HG03558 (cell line): ENCODE measurements around the gene C16orf54.
"Not testable (repeated sequence)": the region's sequence is repeated elsewhere in the genome, so short reads cannot be mapped to it uniquely, and the experiment has no call there.

Experiments used
- ATAC-seq: cut with Tn5 transposase; IDR thresholded peaks from one replicate; pipeline ENCODE4 v1.9.1; 2021; ENCODE audit warnings: moderate number of reproducible peaks; ENCODE audit not compliant: unreplicated experiment; ENCODE audit errors: extremely low read depth

Gene C16orf54

DNA sequence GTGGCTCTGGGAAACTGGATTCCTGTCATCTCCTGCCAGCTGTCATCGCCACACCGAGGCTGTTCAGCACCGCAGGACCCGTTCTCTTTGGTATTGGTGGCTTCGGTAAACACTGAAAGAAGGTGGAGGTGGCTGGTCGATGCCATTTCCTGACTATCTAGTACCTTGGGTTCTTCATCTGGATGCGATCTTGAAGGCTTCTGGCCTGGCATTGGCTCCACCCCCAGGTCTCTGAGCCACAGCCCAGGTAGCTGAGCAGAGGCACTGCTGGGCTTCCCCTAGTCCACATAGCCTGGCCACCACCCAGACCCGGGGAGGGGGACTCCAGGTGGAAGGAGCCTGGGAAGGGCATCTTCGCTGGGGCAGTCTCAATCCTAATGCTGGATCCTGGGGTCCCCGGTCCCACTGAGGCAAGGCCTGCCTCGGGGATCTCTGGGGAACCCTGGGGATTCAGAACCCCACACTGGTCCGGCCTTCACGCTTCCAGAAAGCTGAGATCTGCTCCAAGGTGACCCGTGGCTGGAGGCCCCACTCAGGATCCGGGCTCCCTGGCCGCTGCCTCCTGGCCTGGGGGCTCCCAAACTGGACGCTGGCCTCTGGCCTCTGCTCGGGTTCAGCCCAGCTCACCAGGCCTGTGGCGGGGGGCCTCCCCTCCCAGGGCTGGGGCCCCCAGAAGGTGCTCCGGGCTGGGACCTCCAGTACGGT, 1.8 kb downstream of the C16orf54 start:
- no peak for ATAC-seq

DNA sequence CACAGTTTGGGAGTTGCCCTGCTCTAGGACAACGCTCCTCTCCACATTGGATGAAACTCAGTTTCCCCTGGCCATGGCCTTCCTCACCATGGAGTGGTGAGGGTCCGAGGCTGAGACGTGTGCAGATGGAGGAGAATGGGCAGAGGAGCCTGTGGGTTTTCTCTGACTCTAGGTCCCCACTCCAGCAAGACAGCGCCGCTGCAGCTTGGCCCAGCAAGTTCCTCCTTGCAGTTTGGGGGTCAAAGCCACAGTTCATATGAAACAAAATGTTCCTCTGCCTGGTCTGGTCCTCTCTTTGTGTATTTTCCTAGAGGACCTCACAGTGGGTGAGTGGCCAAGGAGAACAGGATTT, 2.3 kb downstream of the C16orf54 start:
- no peak for ATAC-seq

DNA sequence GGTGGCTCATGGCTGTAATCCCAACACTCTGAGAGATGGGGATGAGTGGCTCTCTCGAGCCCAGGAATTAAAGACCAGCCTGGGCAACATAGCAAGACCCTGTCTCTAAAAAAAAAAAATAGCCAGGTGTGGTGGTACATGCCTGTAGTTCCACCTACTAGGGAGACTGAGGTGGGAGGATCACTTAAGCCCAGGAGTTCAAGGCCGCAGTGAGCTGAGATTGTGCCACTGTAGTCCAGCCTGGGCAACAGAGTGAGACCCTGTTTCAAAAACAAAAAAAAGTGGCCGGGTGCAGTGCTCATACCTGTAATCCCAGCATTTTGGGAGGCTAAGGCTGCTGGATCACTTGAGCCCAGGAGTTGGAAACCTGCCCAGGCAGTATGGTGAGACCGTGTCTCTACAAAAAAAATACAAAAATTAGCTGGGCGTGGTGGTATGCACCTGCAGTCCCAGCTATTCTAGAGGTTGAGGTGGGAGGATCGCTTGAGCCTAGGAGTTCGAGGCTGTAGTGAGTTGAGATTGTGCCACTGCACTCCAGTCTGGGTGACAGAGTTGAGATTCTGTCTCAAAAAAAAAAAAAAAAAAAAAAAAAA, 3.0 kb downstream of the C16orf54 start:
- no peak for ATAC-seq

DNA sequence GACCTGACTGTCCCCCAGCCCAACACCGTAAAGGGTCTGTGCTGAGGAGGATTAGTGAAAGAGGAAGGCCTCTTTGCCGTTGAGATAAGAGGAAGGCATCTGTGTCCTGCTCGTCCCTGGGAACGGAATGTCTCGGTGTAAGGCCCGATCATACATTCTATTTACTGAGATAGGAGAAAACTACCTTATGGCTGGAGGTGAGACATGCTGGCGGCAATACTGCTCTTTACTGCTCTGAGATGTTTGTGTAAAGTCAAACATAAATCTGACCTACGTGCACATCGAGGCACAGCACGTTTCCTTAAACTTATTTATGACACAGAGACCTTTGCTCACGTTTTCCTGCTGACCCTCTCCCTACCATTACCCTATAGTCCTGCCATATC, 5.2 kb downstream of the C16orf54 start:
- ATAC-seq, result not testable (repeated sequence)

DNA sequence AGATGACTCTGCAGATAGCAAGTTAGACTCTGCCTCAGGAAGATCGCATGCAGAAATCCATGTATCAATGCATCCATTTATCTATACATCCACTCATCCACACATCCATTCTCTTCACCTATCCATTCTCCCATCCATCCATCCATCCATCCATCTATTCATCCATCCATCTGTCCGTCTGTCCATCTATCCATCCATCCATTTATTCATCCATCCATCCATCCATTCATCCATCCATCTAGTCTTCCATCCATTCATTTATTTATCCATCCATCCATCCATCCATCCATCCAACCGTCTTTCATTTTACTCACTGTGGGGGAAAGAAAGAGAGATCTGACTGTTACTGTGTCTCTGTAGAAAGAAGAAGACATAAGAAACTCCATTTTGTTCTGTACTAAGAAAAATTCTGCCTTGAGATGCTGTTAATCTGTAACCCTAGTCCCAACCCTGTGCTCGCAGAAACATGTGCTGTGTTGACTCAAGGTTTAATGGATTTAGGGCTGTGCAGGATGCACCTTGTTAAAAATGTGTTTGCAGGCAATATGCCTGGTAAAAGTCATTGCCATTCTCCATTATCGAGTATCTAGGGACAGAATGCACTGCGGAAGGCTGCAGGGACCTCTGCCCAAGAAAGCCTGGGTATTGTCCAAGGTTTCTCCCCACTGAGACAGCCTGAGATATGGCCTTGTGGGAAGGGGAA, 5.7 kb downstream of the C16orf54 start:
- ATAC-seq, result not testable (repeated sequence)

DNA sequence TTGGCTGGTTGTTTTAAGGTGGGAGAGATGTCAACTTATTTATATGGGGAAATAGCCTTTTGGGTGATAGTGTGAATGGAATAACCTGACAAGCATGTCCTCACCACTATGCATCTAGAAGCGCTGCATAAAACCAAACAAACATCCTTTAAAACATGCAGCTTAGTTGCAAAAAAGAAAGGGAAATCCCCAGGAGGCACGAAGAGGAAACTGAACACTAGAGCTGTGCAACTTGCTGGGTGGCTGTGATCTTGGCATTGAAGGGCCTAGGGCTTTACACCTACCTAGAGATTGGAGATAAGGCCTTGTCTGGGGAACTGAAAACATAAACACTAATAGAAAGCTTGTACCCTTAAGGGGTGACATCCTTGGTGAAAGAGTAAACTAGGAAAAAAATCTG, 7.3 kb downstream of the C16orf54 start:
- no peak for ATAC-seq

DNA sequence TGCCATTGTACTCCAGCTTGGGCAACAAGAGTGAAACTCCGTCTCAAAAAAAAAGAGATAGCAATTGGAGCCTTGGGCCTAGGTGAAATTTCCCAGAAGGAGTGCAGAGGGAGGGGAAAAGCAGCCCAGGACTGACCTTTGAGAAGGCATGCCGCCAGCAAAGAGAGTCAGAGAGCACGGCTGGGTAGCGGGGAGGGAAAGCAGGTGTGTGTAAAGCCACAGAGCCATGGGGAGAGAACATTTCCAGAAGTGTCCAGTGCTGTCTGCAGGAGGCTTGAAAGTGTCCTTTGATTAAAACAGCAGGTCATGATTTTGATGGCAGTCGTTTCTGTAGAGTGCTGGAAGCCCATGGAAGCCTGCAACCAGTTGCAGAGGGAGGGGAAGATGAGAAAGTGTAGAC, 8.1 kb downstream of the C16orf54 start:
- no peak for ATAC-seq

DNA sequence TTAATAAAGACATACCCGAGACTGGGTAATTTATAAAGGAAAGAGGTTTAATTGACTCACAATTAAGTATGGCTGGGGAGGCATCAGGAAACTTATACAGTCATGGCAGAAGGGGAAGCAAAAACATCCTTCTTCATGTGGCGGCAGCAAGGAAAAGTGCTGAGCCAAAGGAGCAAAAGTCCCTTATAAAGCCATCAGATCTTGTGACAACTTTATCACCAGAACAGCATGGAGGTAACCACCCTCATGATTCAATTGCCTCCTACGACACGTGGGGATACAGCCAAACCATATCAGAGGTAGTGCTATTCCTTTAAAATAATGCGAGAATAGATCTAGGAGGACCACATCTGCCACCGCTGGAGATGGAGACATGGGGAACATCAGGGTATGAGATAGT, 9.0 kb downstream of the C16orf54 start:
- no peak for ATAC-seq

DNA sequence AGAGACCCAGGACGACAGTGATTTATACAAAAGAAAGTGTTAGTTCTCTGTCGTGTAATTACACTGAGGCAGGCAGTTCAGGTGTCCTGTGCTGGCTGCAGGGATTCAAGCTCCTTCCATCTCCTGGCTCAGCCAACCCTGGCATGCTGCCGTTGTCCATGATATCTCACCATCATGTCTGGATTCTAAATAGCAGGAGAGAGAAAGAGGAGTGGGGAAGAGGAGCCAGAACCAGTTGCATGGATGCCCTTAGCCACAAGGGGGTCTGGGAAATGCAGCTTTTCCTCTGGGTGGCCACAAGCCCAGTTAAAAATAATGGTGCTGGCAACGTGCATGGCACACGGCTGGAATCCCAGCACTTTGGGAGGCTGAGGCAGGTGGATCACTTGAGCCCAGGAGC, 9.7 kb downstream of the C16orf54 start:
- ATAC-seq, result no peak

DNA sequence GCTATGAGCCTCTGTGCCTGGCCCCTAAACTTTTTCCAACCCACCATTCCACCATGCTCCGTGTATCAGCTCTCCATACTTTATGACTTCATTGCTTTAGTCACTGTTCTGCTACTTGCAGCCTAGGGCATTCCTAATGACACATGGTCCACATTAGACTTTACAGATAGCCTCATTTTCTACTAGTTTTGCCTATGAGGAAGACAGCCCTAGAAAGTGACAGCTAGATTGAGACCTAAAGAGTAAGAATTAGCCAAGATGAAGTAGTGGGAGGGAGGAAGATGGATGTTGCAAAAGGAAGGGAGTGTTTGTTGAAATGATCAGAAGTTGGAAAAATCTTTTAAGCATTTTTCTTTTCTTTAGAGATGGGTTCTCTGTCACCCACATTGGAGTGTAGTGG, 11.0 kb downstream of the C16orf54 start:
- ATAC-seq, result no peak

DNA sequence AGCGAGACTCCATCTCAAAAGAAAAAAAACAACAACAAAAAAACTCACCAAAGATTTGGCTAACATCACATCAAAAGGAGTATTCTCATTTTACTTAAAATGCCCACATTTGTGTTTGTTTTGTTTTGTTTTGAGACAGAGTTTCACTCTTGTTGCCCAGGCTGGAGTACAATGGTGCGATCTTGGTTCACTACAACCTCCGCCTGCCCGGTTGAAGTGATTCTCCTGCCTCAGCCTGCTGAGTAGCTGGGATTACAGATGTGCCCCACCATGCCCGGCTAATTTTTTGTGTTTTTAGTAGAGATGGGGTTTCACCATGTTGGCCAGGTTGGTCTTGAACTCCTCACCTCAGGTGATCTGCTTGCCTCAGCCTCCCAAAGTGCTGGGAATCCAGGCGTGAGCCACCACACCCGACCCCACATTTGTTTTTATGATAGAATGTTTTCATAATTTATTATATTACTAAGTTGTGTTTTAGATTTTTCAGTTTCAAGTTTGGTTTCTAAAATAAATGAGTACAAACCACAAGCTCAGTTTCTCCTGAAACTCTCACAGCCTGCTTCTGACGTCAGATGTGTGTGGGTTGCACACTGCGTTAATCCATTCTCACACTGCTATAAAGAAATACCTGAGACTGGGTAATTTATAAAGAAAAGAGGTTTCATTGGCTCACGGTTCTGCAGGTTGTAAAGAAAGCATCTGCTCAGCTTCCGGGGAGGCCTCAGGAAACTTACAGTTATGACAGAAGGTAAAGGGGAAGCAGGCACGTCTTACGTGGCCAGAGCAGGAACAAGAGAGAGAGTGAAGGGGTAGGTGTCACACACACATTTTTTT, 13.8 kb downstream of the C16orf54 start:
- not testable (repeated sequence) for ATAC-seq

DNA sequence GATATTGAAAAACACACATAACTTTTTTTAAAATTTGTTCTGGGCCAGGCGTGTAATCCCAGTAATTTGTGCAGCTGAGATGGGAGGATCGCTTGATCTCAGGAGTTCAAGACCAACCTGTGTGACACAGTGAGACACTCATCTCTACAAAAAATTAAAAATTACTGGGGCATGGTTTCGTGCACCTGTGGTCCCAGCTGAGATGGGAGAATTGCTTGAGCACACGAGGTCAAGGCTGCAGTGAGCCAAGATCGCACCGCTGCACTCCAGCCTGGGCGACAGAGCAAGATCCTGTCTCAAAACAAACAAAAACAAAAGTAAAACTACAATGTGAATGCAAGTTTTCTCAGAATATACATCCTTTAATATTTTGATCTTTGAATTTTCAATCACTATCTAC, 15.1 kb downstream of the C16orf54 start:
- ATAC-seq, result no peak

DNA sequence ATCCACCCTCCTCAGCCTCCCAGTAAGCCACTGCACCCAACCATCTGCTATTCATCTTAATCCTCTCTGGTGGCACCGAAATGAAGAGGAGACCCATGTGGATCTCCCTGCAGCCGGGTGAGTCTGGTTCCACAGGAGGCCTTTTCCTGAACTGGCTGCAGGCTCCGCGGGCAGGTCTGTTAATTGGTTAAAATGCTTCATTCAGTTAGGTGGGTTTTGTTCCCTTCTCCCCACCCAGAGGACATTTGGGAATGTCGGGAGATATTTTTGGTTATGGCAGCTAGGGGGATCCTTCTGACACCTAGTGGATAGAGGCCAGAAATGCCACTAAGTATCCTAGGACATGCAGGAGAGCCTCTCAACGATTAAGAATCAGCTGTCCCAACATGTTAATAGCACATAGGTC, 16.7 kb downstream of the C16orf54 start:
- ATAC-seq, result no peak

DNA sequence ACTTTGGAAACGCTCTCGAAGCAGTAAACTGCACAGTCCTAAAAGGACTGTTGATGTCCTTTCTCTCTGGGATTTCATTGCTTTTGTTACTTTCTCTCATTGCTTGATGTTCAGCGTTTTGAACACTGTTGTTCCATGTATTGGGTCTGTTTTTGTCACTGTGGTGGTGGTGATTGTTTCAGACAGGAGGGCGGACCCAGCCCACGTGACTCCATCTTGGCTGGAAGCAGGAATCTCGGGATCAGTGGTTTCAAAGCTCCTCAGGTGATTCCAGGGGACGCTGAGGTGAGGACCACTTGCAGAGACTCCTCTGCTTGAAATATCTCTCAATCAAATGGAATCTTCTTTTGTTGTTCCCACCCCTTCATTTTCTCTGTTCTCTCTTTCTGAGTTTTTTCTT, 18.3 kb downstream of the C16orf54 start:
- no peak for ATAC-seq

DNA sequence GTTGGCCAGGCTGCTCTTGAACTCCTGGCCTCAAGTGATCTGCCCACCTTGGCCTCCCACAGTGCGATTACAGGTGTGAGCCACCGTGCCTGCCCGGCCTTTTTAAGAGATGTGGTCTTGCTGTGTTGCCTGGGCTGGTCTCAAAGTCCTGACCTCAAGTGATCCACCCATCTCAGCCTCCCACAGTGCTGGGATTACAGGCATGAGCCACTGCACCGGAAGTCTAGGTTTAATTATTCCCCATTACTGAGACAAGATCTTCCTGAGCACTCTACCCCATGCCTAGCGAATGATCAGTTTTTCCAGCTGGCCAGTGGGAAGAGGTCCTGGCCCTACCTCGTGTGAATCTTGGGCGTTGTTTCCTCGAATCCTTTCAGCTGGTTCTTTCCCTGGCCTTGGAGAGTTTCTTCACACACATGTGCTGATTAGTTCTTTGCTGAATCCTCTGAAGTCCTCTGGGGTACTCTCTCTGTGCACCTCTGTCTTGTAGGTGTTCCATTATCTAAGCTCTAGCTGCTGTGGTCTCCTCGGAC, 18.9 kb downstream of the C16orf54 start:
- no peak for ATAC-seq

DNA sequence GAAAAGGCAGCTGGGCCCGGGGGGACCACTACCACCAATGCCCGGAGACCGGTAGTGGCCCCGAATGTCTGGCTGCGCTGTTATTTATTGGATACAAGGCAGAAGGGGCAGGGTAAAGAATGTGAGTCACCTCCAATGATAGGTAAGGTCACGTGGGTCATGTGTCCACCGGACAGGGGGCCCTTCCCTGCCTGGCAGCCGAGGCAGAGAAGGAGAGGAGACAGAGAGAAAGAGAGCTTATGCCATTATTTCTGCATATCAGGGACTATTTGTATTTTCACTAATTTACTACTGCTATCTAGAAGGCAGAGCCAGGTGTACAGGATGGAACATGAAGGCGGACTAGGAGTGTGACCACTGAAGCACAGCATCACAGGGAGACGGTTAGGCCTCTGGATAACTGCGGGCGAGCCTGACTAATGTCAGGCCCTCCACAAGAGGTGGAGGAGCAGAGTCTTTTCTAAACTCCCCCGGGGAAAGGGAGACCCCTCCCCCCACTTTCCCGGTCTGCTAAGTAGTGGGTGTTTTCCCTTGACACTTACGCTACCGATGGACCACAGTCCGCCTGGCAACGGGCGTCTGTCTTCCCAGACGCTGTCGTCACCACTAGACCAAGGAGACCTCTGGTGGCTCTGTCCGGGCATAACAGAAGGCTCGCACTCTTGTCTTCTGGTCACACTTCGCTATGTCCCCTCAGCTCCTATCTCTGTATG, 24.5 kb downstream of the C16orf54 start:
- not testable (repeated sequence) for ATAC-seq

DNA sequence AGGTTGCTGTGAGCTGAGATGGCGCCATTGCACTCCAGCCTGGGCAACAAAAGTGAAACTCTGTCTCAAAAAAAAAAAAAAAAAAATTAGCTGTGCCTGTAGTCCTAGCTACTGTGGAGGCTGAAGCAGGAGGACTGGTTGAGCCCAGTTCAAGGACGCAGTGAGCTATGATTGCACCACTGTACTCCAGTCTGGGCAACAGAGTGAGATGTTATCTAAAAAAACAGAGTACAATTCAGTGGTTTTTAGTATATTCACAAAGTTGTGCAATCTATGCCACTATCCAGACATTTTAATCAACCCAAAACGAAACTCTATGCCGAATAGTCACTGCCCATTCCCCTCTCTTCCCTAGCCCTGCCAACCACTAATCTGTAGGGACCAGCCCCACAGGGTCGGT, 25.1 kb downstream of the C16orf54 start:
- no peak for ATAC-seq

DNA sequence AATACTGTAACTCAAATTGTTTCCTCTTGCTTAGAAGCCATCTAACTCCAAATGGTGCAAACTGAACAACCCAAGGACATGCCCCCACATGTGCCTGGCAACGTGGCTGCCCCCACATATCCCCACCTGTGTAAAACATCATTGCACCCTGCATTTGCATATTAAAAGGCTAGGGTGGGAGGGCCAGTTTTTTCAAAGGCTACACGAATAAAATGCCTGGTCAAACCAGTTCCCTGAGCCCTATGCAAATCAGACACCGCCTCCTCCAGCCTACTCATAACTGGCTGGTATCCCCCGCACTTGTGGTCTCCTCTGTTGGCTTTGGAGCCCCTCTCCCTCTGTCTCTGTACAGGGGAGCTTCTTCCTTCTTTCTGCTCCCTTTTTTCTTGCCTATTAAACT, 26.7 kb downstream of the C16orf54 start:
- ATAC-seq, result no peak

DNA sequence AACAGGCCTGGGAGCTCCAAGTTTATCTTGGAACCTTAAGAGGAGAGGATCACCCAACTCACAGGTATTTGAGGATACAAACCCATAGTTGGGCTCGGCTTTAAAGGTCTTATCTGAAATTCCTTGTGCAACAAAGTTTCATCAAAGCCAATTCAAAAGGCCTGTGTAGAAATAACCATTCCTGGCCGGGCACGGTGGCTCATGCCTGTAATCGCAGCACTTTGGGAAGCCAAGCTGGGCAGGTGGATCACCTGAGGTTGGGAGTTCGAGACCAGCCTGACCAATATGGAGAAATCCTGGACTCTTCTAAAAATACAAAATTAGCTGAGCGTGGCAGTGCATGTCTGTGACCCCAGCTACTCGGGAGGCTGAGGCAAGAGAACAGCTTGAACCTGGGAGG, 28.7 kb downstream of the C16orf54 start:
- ATAC-seq, result no peak

DNA sequence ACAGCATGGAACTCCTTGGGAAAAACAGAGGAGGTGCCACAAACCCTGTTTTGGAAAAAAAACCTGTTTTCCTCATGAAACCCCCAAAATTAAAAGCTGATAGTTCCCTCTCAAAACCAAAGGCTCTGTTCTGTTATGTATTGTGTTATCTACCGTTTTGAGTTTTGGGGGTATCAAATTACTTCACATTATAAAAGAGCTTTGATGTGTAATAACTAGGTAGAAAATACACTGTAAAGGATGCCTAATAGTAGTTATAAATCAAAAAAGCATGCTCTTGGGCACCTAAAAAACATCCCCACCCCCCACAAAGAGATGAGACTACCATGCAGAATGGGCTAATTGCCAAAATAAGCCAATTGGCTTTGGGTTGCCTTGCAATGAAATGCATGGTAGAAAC, 30.8 kb downstream of the C16orf54 start:
- no peak for ATAC-seq
